Left ventricle myocardium superior (tissue), 1 donor: ENCODE data around the gene ESCO1. TPM values are rescaled to one million over a fixed set of nuclear protein-coding genes. Genes with fewer than 3 reads are reported as not detected.
"Not testable (repeated sequence)": the region's sequence is repeated elsewhere in the genome, so short reads cannot be mapped to it uniquely, and the experiment has no call there.

Experiments
- ATAC-seq: fragments of 200-7000 bp; cut with Tn5 transposase; one replicate; pipeline ENCODE4 v1.9.1; 2020; ENCODE audit warnings: mild to moderate bottlenecking, moderate library complexity
- DNase-seq: peaks from one replicate; pipeline ENCODE4 v3.0.0-alpha.2; 2020
- intact Hi-C: fragments of 100-400 bp; cut with micrococcal nuclease; formaldehyde crosslinking; loops from one replicate; pipeline ENCODE4 v1.11.0; 2022
- total RNA-seq: library from RNA; stranded (reverse); fragmentation: NEBNext Ultra II Directional; extraction: Animal tissue kit (Norgen Biotek cat#: 25700); gene quantifications from one replicate; pipeline ENCODE4 v1.2.1, GENCODE V29; 2021
- donor health status: DM: no; HTN: yes; CAD: no; lungs with severe emphysema.

The ESCO1 gene
- total RNA-seq, 1 donor from 2014 or later = 10.1 TPM

GRCh38 chr18:21593540-21594257 is 6.8 kb downstream of the ESCO1 start:
- DNase-seq (no peak), ATAC-seq (no peak)
- intact Hi-C loops = no loop called here

- intact Hi-C loops, DNase-seq, ATAC-seq: not testable (repeated sequence)
Measured at GRCh38 chr18:21592361-21592760, 8.1 kb downstream of the ESCO1 start.

- ATAC-seq = no peak
Measured at GRCh38 chr18:21584391-21584790, 16.1 kb downstream of the ESCO1 start.

GRCh38 chr18:21575656-21576055 is 24.8 kb downstream of the ESCO1 start:
- ATAC-seq (no peak), DNase-seq (no peak)
- intact Hi-C loops = no loop called here

More at GRCh38 chr18:21584391-21584790, 16.1 kb downstream of the ESCO1 start:
- intact Hi-C loops = no loop called here
- DNase-seq = no peak

- ATAC-seq = no peak
Measured at GRCh38 chr18:21571772-21572171, 28.7 kb downstream of the ESCO1 start.

GRCh38 chr18:21559195-21559594 is 41.3 kb downstream of the ESCO1 start:
- DNase-seq (no peak), ATAC-seq (no peak)
- intact Hi-C loops = no loop called here

More at GRCh38 chr18:21571772-21572171, 28.7 kb downstream of the ESCO1 start:
- intact Hi-C loops = no loop called here
- DNase-seq = no peak

GRCh38 chr18:21557607-21558253 is 42.8 kb downstream of the ESCO1 start:
- peak; percentile 27 for ATAC-seq
- no peak for DNase-seq
- intact Hi-C loops = no loop called here

GRCh38 chr18:21550510-21550970 is 50.0 kb downstream of the ESCO1 start:
- DNase-seq (no peak), ATAC-seq (no peak)
- intact Hi-C loops = no loop called here

- DNase-seq = no peak
- intact Hi-C loops = no loop called here
- ATAC-seq = no peak
Measured at GRCh38 chr18:21548647-21549046, 51.9 kb downstream of the ESCO1 start.

GRCh38 chr18:21546423-21546822 is 54.1 kb downstream of the ESCO1 start:
- DNase-seq = no peak
- ATAC-seq = no peak
- intact Hi-C loops = no loop called here

- ATAC-seq = no peak
- intact Hi-C loops = no loop called here
Measured at GRCh38 chr18:21538230-21538629, 62.3 kb downstream of the ESCO1 start.

GRCh38 chr18:21534327-21534726 is 66.2 kb downstream of the ESCO1 start:
- DNase-seq = no peak
- ATAC-seq = no peak
- intact Hi-C loops = no loop called here

More at GRCh38 chr18:21538230-21538629, 62.3 kb downstream of the ESCO1 start:
- no peak for DNase-seq

GRCh38 chr18:21526463-21526862 is 74.0 kb downstream of the ESCO1 start:
- intact Hi-C loops = no loop called here
- no peak for DNase-seq
- peak; percentile 59 for ATAC-seq

- DNase-seq = no peak
- no peak for ATAC-seq
- intact Hi-C loops = no loop called here
Measured at GRCh38 chr18:21525916-21526315, 74.6 kb downstream of the ESCO1 start.

GRCh38 chr18:21522530-21522929 is 78.0 kb downstream of the ESCO1 start:
- ATAC-seq (no peak), DNase-seq (no peak)
- intact Hi-C loops = no loop called here

GRCh38 chr18:21513741-21514140 is 86.8 kb downstream of the ESCO1 start:
- intact Hi-C loops = no loop called here
- ATAC-seq (no peak), DNase-seq (no peak)

- DNase-seq = no peak
- intact Hi-C loops = no loop called here
- no peak for ATAC-seq
Measured at GRCh38 chr18:21513292-21513691, 87.2 kb downstream of the ESCO1 start.

- intact Hi-C loops = no loop called here
Measured at GRCh38 chr18:21509062-21509461, 91.4 kb downstream of the ESCO1 start.

GRCh38 chr18:21507913-21508701 is 92.4 kb downstream of the ESCO1 start:
- intact Hi-C loops = no loop called here
- DNase-seq (no peak), ATAC-seq (no peak)

More at GRCh38 chr18:21509062-21509461, 91.4 kb downstream of the ESCO1 start:
- DNase-seq (no peak), ATAC-seq (no peak)

GRCh38 chr18:21502661-21503060 is 97.8 kb downstream of the ESCO1 start:
- DNase-seq (no peak), ATAC-seq (no peak)
- intact Hi-C loops = no loop called here
